Skin epidermis (tissue), 12 donors: Measurements from ENCODE around the gene UTRN.

ENCODE experiments used
- H3K27ac ChIP-seq, 21 experiments: fragments of 200-600 bp; sonication (generic) in 11 of 21; one replicate each; pipeline ENCODE4 v1.5.0; 2020; ENCODE audit warnings: mild to moderate bottlenecking in 3 of 21, inconsistent platforms in 2 of 21, moderate library complexity in 2 of 21
- H3K4me3 ChIP-seq, 7 experiments: fragments of 200-600 bp; sonication (generic) in 2 of 7; one replicate each; pipeline ENCODE4 v1.5.0; 2020; ENCODE audit warnings: inconsistent platforms in 2 of 7, mild to moderate bottlenecking in 2 of 7, moderate library complexity in 1 of 7

UTRN gene

GRCh38 chr6:144284783-144285547, at the start of gene UTRN:
Gene UTRN (plus strand): TSS chr6:144285335. CDS start chr6:144291829, 6,494 bp downstream.
- peak within 1 kb of the TSS; percentile 74 to 95 (median 90) for H3K27ac ChIP-seq
- peak within 1 kb of the TSS; percentile 74 to 85 (median 81) for H3K4me3 ChIP-seq

GRCh38 chr6:144244688-144245087, 40.4 kb upstream of the UTRN start:
- H3K27ac ChIP-seq: peak overlapping the region in 1 of 21 experiments; percentile 4
- H3K4me3 ChIP-seq: no peak overlapping the region

- H3K4me3 ChIP-seq: no peak overlapping the region
- H3K27ac ChIP-seq: no peak overlapping the region
Measured at GRCh38 chr6:144246988-144247387, 38.1 kb upstream of the UTRN start.

- Histone ChIP-seq H3K4me3 (no peak overlapping the region), H3K27ac (peak overlapping the region in 7 of 21 experiments; percentile 6 to 66 (median 18))
Measured at GRCh38 chr6:144248003-144248402, 37.1 kb upstream of the UTRN start.

DNA sequence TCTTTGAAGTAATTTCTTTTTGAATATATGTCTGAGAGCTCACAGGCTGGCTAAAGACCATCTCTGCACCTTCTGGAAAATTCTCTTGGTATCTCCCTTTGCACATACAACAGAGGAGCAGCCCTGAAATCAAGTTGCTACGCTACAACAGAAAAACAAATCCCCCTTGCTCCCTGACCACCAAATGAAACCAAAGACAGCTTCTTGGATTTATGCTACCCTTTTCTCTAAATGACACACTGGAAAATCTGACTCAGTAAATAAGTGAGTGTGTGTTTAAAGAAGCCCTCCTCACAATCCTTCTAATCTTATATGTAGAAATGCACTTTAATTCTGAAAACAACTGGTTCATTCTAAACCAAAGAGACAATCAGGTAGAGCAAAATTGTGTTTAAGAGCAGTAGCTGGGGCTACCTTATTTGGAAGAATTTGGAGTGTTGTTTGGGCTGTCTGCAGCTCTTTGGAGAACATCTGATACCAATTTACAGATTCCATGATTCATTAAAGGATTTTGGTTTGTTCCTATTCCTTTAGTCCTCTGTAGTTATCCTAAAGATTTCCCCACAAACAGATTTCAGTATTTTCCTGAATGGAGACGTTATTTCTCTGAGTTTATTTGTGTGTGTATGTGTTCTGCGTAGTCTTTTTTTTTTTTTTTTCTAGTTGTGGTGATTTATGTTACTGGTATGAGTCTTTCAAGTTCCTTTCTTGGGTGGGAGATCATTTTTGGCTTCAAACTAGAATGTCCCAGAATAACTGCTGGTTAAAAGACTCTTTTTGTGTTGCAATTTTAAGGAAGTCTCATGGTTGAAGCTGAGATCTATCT, 36.4 kb upstream of the UTRN start:
- peak overlapping the region in 13 of 21 experiments; percentile 3 to 72 (median 43) for H3K27ac ChIP-seq
- no peak overlapping the region for H3K4me3 ChIP-seq

- Histone ChIP-seq H3K27ac (peak overlapping the region in 5 of 21 experiments; percentile 10 to 72 (median 62)), H3K4me3 (no peak overlapping the region)
Measured at GRCh38 chr6:144250276-144250675, 34.9 kb upstream of the UTRN start.

DNA sequence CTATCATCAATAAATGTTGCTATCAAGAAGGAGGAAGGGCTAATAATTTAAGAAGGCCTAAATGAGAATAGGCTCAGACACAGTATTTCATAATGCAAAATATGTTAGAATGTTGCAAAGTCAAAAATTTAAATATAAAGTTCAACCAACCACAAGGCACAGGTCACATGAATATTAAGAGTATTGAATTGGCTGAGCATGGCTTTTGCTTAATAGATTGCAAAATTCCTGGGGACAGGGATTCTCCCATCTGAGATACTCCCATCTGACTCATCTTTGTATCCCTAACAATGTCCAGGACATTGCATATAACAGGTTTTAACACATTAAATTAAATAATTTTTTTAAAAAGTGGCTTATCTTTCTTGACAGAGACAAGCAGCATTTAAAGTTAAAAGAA, 32.9 kb upstream of the UTRN start:
- Histone ChIP-seq H3K4me3 (no peak overlapping the region), H3K27ac (no peak overlapping the region)

DNA sequence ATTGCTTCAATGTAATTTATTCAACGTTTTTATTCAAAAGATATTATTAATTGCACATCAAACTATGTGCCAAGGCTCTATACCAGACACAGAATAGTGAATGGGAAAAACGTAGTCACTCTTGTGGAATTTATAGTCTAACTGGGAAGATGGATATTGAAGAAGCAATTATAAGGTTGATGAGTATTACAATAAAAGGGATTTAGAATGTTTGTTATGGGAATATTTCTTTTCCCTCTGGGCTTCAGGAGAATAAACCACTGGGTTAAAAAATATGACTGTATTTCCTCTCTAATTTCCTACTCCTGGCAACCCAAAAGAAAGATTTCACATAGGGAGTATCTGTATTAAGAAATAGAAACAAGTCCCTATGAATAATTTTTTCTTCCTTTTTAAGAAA, 25.1 kb upstream of the UTRN start:
- Histone ChIP-seq H3K4me3 (no peak overlapping the region), H3K27ac (no peak overlapping the region)

DNA sequence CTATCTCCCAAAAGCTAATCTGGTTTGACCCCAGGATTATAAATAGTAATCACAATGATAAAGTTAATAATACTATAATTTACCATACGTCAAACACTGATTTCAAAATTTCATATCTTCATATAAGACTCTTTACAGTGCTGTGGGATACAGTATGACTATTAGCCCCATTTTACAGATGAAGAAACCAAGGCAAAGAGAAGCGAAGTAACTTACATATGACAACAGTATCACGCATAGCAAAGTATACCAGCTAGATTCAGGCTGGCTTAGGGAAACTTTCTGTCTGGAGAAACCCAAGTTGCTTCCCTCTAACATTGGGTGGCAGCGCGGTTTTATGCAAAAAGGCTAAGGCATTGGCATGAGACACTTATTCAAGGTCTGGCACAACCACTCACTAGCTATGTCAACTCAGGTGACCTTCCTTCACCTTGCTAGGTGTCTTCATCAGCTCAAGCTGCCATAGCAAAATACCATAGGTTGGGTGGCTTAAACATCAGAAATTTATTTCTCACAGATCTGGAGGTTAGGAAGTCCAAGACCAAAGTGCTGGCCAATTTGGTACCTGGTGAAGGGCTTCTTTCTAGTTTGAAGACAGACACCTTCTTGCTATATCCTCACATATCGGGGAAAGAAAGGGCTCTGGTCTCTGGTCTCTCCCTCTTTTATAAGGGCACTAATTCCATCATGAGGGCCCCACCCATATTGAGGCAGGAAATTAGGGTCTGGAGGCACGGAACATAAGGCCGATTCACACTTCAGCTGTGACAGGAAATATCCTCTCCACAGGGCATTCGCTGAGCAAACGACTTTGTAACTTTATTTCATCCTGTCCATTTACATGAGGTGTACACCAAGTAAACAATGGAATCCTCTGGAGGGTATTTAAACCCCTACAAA, 22.4 kb upstream of the UTRN start:
- Histone ChIP-seq H3K27ac (no peak overlapping the region), H3K4me3 (no peak overlapping the region)

DNA sequence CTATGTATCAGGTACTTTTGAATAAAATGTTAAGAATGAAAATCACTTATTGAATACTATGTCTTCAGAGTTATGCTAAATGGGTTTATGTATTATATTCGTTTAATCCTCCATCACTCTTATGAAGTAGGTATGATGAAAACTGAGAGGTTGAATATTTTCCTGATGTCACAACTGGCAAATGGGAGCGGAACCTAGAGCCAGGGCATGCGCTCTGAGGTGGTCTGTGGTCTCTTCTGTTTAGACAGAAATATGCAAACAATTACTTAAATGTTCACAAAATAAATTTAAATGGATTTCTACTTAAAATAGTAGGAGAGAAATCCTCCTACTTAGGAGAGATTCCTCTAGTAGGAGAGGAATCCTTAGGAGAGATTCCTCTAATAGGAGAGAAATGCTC, 21.3 kb upstream of the UTRN start:
- Histone ChIP-seq H3K27ac (peak overlapping the region in 11 of 21 experiments; percentile 2 to 81 (median 32)), H3K4me3 (no peak overlapping the region)

DNA sequence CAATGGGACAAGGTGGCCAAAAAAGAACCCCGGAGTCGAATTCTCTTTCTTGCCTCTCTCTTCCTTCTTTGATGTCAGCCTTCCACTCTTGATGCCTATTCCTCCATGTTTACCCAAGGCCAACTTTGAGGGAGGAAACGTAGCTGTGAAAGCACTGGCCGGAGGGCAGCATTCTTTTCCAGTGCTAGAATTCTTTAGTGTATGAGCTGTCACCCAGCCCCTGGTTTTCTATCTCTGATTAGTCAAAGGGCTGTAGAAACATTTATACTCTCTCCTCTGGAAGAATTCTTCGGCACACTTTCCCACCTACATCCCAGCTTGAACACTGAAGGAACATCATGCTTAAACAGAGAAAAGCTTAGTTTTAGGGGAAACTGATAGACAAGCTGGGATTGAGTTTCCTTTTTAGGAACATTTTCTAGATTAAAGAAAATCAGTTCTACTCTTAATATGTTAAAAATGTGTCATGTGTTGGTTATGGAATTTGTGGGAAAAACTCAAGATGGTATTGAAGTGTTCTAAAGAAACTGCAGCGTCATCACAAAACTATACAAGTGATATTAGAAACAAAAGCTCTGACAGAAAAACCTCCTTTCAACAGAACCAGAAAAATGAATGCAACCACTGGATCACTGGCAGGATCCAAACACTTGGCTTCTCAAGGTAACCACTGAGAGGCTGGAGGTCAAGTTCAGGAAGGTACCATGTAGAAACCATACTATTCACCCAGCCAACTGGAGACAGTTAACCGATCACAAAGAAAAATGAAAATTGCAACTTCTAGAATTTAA, 20.7 kb upstream of the UTRN start:
- no peak overlapping the region for H3K4me3 ChIP-seq
- H3K27ac ChIP-seq: peak overlapping the region in 16 of 21 experiments; percentile 2 to 81 (median 32)

GRCh38 chr6:144265061-144265357, 20.1 kb upstream of the UTRN start:
- Histone ChIP-seq H3K27ac (peak overlapping the region in 12 of 21 experiments; percentile 2 to 81 (median 36)), H3K4me3 (no peak overlapping the region)

- H3K4me3 ChIP-seq: no peak overlapping the region
Measured at GRCh38 chr6:144265390-144265789, 19.7 kb upstream of the UTRN start.

GRCh38 chr6:144266091-144266649, 19.0 kb upstream of the UTRN start:
- Histone ChIP-seq H3K27ac (peak overlapping the region in 14 of 21 experiments; percentile 1 to 81 (median 32)), H3K4me3 (no peak overlapping the region)

More at GRCh38 chr6:144265390-144265789, 19.7 kb upstream of the UTRN start:
- H3K27ac ChIP-seq: peak overlapping the region in 12 of 21 experiments; percentile 1 to 81 (median 50)

- Histone ChIP-seq H3K27ac (no peak overlapping the region), H3K4me3 (no peak overlapping the region)
Measured at GRCh38 chr6:144268794-144269349, 16.3 kb upstream of the UTRN start.

DNA sequence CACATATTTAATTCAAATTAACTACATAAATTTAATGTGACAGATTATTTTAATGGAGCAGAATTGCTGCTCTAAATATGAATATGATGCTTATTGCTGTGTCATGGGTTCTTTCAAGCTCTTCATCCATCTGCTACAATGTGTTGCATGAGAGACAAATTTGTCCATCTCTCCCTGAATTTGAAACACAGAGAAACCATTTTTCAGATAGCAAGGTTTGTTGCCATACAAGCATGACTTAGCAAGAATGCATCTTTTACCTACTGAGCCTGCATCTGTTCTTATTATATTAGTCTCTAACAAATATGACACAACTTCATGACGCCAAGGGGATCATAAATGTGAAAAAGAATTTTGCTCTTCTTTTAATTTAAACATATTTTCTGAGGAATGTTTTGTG, 8.0 kb upstream of the UTRN start:
- no peak overlapping the region for H3K27ac ChIP-seq
- H3K4me3 ChIP-seq: no peak overlapping the region

DNA sequence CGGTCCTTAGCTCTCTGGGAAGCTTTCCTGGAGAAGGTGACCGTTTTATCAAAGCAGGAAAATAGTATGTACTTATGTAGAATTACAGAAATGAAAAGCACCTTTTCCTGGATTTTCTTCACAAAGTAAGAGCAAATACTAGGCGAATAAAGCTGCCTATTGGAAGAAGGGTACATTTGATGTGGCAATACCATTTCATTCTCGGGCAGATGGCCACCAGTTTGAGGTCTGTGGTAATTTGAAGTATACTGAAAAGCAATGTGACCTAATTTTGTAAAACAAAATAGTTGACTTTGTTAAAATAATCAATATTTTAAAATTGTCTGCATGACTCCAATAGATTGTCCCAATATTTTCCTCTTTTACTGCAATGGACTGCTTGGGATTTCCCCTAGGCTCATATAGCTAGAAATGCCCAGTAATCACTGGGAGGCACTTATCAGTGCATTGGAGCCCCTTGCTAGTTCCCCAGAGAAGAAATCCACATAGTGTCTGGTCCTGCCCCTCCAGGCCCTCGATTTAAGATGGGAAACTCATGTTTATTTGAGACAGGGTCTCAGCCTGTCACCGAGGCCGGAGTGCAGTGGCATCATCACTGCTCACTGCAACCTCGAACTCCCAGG, 7.4 kb upstream of the UTRN start:
- H3K4me3 ChIP-seq: no peak overlapping the region
- H3K27ac ChIP-seq: no peak overlapping the region
